ENCODE measurements around the gene RRM1.

- no peak for TF ChIP-seq TAF1 (IDR thresholded peaks at IDR 0.05; ENCODE audit: low read depth)
- TF ChIP-seq REST (IDR thresholded peaks at IDR 0.05; ENCODE audit: low read depth): no peak
- TF ChIP-seq EGR1 (IDR thresholded peaks at IDR 0.05): no peak
- TF ChIP-seq CEBPB (IDR thresholded peaks at IDR 0.05): no peak
- no peak for TF ChIP-seq RAD21 (IDR thresholded peaks at IDR 0.05; ENCODE audit: low read depth)
Measured at GRCh38 chr11:4092026-4092425, 2.6 kb upstream of the RRM1 start.
